Nephron (organoid): ENCODE data around the gene OR52N5.

Experiments used
- H3K27ac Mint-ChIP-seq, 3 experiments: 2 replicates each; pipeline ENCODE4 v1.8.0; 2020; ENCODE audit warnings: mixed read lengths in 3 of 3, mild to moderate bottlenecking in 2 of 3, moderate library complexity in 1 of 3
- H3K27me3 Mint-ChIP-seq: 2 replicates; pipeline ENCODE4 v1.8.0; 2021; ENCODE audit warnings: low read depth, mild to moderate bottlenecking, moderate library complexity, mixed read lengths
- H3K36me3 Mint-ChIP-seq: 2 replicates; pipeline ENCODE4 v1.8.0; 2020; ENCODE audit warnings: low read depth, mixed read lengths
- H3K4me1 Mint-ChIP-seq: 2 replicates; pipeline ENCODE4 v1.8.0; 2020; ENCODE audit warnings: mixed read lengths
- H3K4me3 Mint-ChIP-seq, 3 experiments: 2 replicates each; pipeline ENCODE4 v1.8.0; 2020; ENCODE audit warnings: mild to moderate bottlenecking in 3 of 3, mixed read lengths in 3 of 3, moderate library complexity in 2 of 3
- H3K9me3 Mint-ChIP-seq: 2 replicates; pipeline ENCODE4 v1.8.0; 2020; ENCODE audit warnings: mixed read lengths
- TF ChIP-seq, protein P1 (sequence below), 3 experiments: fragments of 200-600 bp; sonication (generic); IDR thresholded peaks; one replicate each; pipeline ENCODE4 v1.5.0; 2021; ENCODE audit warnings: antibody characterized with exemption in 3 of 3; ENCODE audit not compliant: unreplicated experiment in 3 of 3

OR52N5 gene

DNA sequence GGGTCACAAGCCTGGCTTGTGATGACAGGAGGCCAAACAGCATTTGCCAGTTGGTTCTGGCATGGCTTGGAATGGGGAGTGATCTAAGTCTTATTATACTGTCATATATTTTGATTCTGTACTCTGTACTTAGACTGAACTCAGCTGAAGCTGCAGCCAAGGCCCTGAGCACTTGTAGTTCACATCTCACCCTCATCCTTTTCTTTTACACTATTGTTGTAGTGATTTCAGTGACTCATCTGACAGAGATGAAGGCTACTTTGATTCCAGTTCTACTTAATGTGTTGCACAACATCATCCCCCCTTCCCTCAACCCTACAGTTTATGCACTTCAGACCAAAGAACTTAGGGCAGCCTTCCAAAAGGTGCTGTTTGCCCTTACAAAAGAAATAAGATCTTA, 46.1 kb downstream of the OR52N5 start:
- Mint-ChIP-seq H3K36me3 (no peaks in the 10 kb centered on the region), H3K4me1 (no peaks in the 10 kb centered on the region), H3K27ac (no peak overlapping the region), H3K27me3 (no peaks in the 10 kb centered on the region), H3K4me3 (no peak overlapping the region), H3K9me3 (peaks cover 4% of the 10 kb centered on the region)
- TF ChIP-seq, protein P1, sequence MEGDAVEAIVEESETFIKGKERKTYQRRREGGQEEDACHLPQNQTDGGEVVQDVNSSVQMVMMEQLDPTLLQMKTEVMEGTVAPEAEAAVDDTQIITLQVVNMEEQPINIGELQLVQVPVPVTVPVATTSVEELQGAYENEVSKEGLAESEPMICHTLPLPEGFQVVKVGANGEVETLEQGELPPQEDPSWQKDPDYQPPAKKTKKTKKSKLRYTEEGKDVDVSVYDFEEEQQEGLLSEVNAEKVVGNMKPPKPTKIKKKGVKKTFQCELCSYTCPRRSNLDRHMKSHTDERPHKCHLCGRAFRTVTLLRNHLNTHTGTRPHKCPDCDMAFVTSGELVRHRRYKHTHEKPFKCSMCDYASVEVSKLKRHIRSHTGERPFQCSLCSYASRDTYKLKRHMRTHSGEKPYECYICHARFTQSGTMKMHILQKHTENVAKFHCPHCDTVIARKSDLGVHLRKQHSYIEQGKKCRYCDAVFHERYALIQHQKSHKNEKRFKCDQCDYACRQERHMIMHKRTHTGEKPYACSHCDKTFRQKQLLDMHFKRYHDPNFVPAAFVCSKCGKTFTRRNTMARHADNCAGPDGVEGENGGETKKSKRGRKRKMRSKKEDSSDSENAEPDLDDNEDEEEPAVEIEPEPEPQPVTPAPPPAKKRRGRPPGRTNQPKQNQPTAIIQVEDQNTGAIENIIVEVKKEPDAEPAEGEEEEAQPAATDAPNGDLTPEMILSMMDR (IDR thresholded peaks at IDR 0.05; ENCODE audit: unreplicated experiment in 3 of 3), result no peak

DNA sequence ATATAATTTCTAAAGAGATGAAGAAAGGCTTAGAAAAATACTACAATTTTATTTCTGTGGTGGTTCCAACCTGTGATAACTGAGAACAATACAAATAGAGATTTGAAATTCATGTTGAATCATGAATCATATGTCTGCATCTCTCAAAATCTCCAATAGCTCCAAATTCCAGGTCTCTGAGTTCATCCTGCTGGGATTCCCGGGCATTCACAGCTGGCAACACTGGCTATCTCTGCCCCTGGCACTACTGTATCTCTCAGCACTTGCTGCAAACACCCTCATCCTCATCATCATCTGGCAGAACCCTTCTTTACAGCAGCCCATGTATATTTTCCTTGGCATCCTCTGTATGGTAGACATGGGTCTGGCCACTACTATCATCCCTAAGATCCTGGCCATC, 46.8 kb downstream of the OR52N5 start, which contains the start of gene OR56B1:
OR56B1 (plus strand) TSS at position 53 of the 400 bp plus-strand sequence; CDS start at position 122, 69 bp downstream.
- Mint-ChIP-seq H3K4me1 (no peaks in the 10 kb centered on the region), H3K9me3 (peaks cover 2% of the 10 kb centered on the region), H3K27me3 (peaks cover 2% of the 10 kb centered on the region), H3K36me3 (no peaks in the 10 kb centered on the region), H3K4me3 (no peak within 1 kb of the TSS), H3K27ac (no peak within 1 kb of the TSS)
- TF ChIP-seq, protein P1 (IDR thresholded peaks at IDR 0.05; ENCODE audit: unreplicated experiment in 3 of 3), result no peak

DNA sequence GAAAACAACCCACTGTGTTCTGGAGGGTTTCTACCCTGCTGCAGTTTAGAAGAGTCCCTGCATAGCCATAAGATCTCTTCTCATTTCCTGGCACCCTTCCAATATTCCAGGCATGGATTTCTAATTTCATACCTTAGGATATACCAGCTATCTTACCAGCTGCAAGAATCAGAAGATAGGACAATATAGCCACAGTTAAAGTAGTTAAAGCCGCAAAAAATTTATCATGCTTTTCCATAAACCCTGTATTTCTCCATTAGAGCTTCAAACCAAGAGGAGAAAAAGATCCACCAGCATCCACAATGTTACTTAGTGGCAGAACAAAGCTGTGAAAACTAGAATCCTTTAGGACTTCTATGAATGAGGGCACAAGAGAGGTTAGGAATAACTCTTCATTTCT, 55.5 kb downstream of the OR52N5 start:
- Mint-ChIP-seq H3K27me3 (peaks cover 15% of the 10 kb centered on the region), H3K4me3 (no peak overlapping the region), H3K36me3 (no peaks in the 10 kb centered on the region), H3K27ac (no peak overlapping the region), H3K4me1 (no peaks in the 10 kb centered on the region), H3K9me3 (no peaks in the 10 kb centered on the region)
- TF ChIP-seq, protein P1 (IDR thresholded peaks at IDR 0.05; ENCODE audit: unreplicated experiment in 3 of 3), result no peak

DNA sequence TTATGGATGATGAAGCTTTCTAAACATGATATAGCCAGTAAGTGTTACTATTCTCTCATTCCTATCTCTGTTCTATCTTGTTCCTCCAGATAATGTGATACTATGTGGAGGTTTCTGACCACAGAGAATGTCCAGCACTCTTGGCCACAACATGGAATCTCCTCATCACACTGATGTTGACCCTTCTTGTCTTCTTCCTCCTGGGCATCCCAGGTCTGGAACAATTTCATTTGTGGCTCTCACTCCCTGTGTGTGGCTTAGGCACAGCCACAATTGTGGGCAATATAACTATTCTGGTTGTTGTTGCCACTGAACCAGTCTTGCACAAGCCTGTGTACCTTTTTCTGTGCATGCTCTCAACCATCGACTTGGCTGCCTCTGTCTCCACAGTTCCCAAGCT, 56.8 kb downstream of the OR52N5 start:
- H3K27ac Mint-ChIP-seq, result no peak overlapping the region
- H3K9me3 Mint-ChIP-seq, result no peaks in the 10 kb centered on the region
- peaks cover 13% of the 10 kb centered on the region for H3K27me3 Mint-ChIP-seq
- H3K4me3 Mint-ChIP-seq, result no peak overlapping the region
- TF ChIP-seq, protein P1 (IDR thresholded peaks at IDR 0.05; ENCODE audit: unreplicated experiment in 3 of 3), result no peak
- no peaks in the 10 kb centered on the region for H3K4me1 Mint-ChIP-seq
- no peaks in the 10 kb centered on the region for H3K36me3 Mint-ChIP-seq
